ENCODE results near the gene DNASE1L1. TPM values are rescaled to one million over a fixed set of nuclear protein-coding genes. Genes with fewer than 3 reads are reported as not detected.

DNASE1L1 gene
- polyA plus RNA-seq, 1 donor from 2014 or later, result 9.2 TPM

DNA sequence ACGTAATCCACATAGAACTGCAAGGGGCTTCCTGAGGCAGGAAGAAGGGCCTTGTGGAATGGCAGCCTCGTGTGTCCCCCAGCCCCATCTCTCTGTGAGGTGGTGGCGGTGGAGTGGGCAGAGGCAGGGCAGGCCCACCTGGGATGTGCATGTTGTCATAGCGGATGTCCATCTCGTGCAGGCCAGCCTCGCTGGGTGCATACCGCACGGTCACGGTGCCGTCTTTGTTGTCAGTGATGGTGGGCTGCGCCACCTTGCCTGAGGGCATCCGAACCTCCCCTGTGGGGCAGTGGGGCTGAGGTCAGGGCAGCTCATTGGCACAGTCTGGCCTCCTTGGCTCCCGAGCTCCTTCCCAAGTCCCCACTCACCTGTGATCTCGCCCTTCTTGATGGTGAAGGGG lies 55.0 kb downstream of the DNASE1L1 start:
- Histone ChIP-seq H3K27me3 (ENCODE audit: insufficient read depth, low read depth, low read length) (no peaks in the 10 kb centered on the region), H3K9me3 (ENCODE audit: low read length) (no peaks in the 10 kb centered on the region), H3K36me3 (ENCODE audit: insufficient read depth, low read length) (no peaks in the 10 kb centered on the region), H3K4me2 (ENCODE audit: low read length) (no peak overlapping the region), H3K9me2 (ENCODE audit: insufficient read depth, low read length) (no peaks in the 10 kb centered on the region), H3K79me2 (replicated peaks; ENCODE audit: insufficient read depth, low read length) (no peaks in the 10 kb centered on the region), H4K20me1 (ENCODE audit: insufficient read depth) (no peaks in the 10 kb centered on the region), H2AFZ (ENCODE audit: low read depth, low read length) (no peak overlapping the region), H3K9ac (ENCODE audit: low read length) (no peak overlapping the region), H3F3A (ENCODE audit: insufficient read depth, low read length, poor library complexity, severe bottlenecking) (no peaks in the 10 kb centered on the region), H3K4me3 (ENCODE audit: low read length) (no peak overlapping the region), H3K27ac (ENCODE audit: low read length) (no peak overlapping the region)
- TF ChIP-seq SMC3 (conservative IDR thresholded peaks at IDR 0.05; ENCODE audit: poor library complexity) (no peak), TAF1 (IDR thresholded peaks at IDR 0.05; ENCODE audit: low read depth) (no peak), EP300 (conservative IDR thresholded peaks at IDR 0.05; ENCODE audit: poor library complexity, severe bottlenecking) (no peak), POLR2AphosphoS5 (IDR thresholded peaks at IDR 0.05) (no peak)
- TF ChIP-seq, protein P1, sequence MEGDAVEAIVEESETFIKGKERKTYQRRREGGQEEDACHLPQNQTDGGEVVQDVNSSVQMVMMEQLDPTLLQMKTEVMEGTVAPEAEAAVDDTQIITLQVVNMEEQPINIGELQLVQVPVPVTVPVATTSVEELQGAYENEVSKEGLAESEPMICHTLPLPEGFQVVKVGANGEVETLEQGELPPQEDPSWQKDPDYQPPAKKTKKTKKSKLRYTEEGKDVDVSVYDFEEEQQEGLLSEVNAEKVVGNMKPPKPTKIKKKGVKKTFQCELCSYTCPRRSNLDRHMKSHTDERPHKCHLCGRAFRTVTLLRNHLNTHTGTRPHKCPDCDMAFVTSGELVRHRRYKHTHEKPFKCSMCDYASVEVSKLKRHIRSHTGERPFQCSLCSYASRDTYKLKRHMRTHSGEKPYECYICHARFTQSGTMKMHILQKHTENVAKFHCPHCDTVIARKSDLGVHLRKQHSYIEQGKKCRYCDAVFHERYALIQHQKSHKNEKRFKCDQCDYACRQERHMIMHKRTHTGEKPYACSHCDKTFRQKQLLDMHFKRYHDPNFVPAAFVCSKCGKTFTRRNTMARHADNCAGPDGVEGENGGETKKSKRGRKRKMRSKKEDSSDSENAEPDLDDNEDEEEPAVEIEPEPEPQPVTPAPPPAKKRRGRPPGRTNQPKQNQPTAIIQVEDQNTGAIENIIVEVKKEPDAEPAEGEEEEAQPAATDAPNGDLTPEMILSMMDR (IDR thresholded peaks at IDR 0.05; ENCODE audit: poor library complexity, severe bottlenecking), result no peak

DNA sequence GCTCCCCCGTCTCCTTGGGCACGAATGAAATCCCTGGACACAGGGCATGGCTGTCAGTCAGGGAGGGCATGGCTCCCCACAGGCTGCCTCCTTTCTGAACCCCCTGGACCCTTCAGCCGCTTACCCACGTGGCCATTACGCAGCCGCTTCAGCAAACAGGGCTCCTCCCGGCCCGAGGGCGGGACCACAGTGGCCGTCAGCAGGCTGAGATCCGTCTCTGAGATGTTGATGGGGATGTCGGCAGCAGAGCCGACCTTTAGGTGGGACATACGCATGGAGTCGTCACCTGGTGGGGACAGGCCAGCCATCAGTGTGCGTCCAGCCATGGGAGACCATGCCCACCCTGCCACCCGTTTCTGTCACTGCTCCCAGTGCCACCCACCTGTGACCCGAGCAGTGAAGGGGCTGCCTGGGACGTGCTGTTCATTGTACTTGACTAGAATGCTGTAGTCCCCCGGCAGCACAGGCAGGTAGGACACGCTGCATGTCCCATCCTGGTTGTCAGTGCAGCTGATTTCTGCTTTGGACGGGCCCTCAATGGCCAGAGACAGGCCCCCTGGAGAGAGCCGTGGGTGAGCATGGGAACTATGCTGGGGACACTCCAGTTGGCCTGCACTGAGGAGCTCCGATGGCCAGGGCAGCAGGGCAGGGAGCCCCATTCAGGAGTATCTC lies 55.7 kb downstream of the DNASE1L1 start:
- no peak overlapping the region for H3K4me3 ChIP-seq (ENCODE audit: low read length)
- no peak overlapping the region for H3K9ac ChIP-seq (ENCODE audit: low read length)
- TF ChIP-seq TAF1 (IDR thresholded peaks at IDR 0.05; ENCODE audit: low read depth), result no peak
- TF ChIP-seq, protein P2, sequence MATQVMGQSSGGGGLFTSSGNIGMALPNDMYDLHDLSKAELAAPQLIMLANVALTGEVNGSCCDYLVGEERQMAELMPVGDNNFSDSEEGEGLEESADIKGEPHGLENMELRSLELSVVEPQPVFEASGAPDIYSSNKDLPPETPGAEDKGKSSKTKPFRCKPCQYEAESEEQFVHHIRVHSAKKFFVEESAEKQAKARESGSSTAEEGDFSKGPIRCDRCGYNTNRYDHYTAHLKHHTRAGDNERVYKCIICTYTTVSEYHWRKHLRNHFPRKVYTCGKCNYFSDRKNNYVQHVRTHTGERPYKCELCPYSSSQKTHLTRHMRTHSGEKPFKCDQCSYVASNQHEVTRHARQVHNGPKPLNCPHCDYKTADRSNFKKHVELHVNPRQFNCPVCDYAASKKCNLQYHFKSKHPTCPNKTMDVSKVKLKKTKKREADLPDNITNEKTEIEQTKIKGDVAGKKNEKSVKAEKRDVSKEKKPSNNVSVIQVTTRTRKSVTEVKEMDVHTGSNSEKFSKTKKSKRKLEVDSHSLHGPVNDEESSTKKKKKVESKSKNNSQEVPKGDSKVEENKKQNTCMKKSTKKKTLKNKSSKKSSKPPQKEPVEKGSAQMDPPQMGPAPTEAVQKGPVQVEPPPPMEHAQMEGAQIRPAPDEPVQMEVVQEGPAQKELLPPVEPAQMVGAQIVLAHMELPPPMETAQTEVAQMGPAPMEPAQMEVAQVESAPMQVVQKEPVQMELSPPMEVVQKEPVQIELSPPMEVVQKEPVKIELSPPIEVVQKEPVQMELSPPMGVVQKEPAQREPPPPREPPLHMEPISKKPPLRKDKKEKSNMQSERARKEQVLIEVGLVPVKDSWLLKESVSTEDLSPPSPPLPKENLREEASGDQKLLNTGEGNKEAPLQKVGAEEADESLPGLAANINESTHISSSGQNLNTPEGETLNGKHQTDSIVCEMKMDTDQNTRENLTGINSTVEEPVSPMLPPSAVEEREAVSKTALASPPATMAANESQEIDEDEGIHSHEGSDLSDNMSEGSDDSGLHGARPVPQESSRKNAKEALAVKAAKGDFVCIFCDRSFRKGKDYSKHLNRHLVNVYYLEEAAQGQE (IDR thresholded peaks at IDR 0.05; ENCODE audit: borderline replicate concordance), result no peak
- TF ChIP-seq EP300 (conservative IDR thresholded peaks at IDR 0.05; ENCODE audit: poor library complexity, severe bottlenecking), result no peak
- TF ChIP-seq SMC3 (conservative IDR thresholded peaks at IDR 0.05; ENCODE audit: poor library complexity), result no peak
- no peak for TF ChIP-seq EZH2 (IDR thresholded peaks at IDR 0.05; ENCODE audit: borderline replicate concordance, insufficient read depth, low read length, poor library complexity, severe bottlenecking)
- TF ChIP-seq POLR2AphosphoS5 (IDR thresholded peaks at IDR 0.05), result no peak
- TF ChIP-seq, protein P1 (IDR thresholded peaks at IDR 0.05; ENCODE audit: poor library complexity, severe bottlenecking), result no peak
- TF ChIP-seq RAD21 (conservative IDR thresholded peaks at IDR 0.05), result no peak
- TF ChIP-seq MXI1 (conservative IDR thresholded peaks at IDR 0.05; ENCODE audit: poor library complexity, severe bottlenecking), result no peak
- H3F3A ChIP-seq (ENCODE audit: insufficient read depth, low read length, poor library complexity, severe bottlenecking), result no peaks in the 10 kb centered on the region
- no peak overlapping the region for H2AFZ ChIP-seq (ENCODE audit: low read depth, low read length)
- H3K27me3 ChIP-seq (ENCODE audit: insufficient read depth, low read depth, low read length), result no peaks in the 10 kb centered on the region
- H4K20me1 ChIP-seq (ENCODE audit: insufficient read depth), result no peaks in the 10 kb centered on the region
- no peaks in the 10 kb centered on the region for H3K9me2 ChIP-seq (ENCODE audit: insufficient read depth, low read length)
- H3K4me2 ChIP-seq (ENCODE audit: low read length), result no peak overlapping the region
- no peak overlapping the region for H3K27ac ChIP-seq (ENCODE audit: low read length)
- H3K9me3 ChIP-seq (ENCODE audit: low read length), result no peaks in the 10 kb centered on the region
- H3K36me3 ChIP-seq (ENCODE audit: insufficient read depth, low read length), result no peaks in the 10 kb centered on the region
- H3K79me2 ChIP-seq (replicated peaks; ENCODE audit: insufficient read depth, low read length), result no peaks in the 10 kb centered on the region

All from neural cell (in vitro differentiated cells).